ENCODE data around the gene LRCH3.

Gene LRCH3

GRCh38 chr3:197791113-197791891 is at the start of gene LRCH3:
Gene LRCH3 (plus strand): TSS chr3:197791254. CDS start chr3:197791279, 25 bp downstream.
- DNase-seq (ENCODE audit: low spot score) = peak; percentile 93

GRCh38 chr3:197742787-197743186 is 48.3 kb upstream of the LRCH3 start:
- no peak for DNase-seq (ENCODE audit: low spot score)

GRCh38 chr3:197746209-197746608 is 44.8 kb upstream of the LRCH3 start:
- no peak for DNase-seq (ENCODE audit: low spot score)

- no peak for DNase-seq (ENCODE audit: low spot score)
Observed at GRCh38 chr3:197746801-197747237, 44.2 kb upstream of the LRCH3 start.

GRCh38 chr3:197748597-197749314 is 42.3 kb upstream of the LRCH3 start:
- DNase-seq (ENCODE audit: low spot score) = no peak

GRCh38 chr3:197749315-197749600 is 41.8 kb upstream of the LRCH3 start:
- no peak for DNase-seq (ENCODE audit: low spot score)

- peak; percentile 95 for DNase-seq (ENCODE audit: low spot score)
Observed at GRCh38 chr3:197749601-197750395, 41.3 kb upstream of the LRCH3 start, which contains the start of gene FYTTD1. Gene FYTTD1 (plus strand): TSS chr3:197749883. CDS start chr3:197749972, 89 bp downstream.

GRCh38 chr3:197750396-197750831 is 40.6 kb upstream of the LRCH3 start:
- peak; percentile 79 for DNase-seq (ENCODE audit: low spot score)

GRCh38 chr3:197750858-197751737 is 40.0 kb upstream of the LRCH3 start:
- peak; percentile 66 for DNase-seq (ENCODE audit: low spot score)

GRCh38 chr3:197752107-197752506 is 38.9 kb upstream of the LRCH3 start:
- DNase-seq (ENCODE audit: low spot score) = no peak

GRCh38 chr3:197753263-197753662 is 37.8 kb upstream of the LRCH3 start:
- DNase-seq (ENCODE audit: low spot score) = no peak

GRCh38 chr3:197756704-197757103 is 34.4 kb upstream of the LRCH3 start:
- DNase-seq (ENCODE audit: low spot score) = no peak

GRCh38 chr3:197758512-197758911 is 32.5 kb upstream of the LRCH3 start:
- no peak for DNase-seq (ENCODE audit: low spot score)

- no peak for DNase-seq (ENCODE audit: low spot score)
Observed at GRCh38 chr3:197761784-197762183, 29.3 kb upstream of the LRCH3 start.

GRCh38 chr3:197775317-197775716 is 15.7 kb upstream of the LRCH3 start:
- no peak for DNase-seq (ENCODE audit: low spot score)

- no peak for DNase-seq (ENCODE audit: low spot score)
Observed at GRCh38 chr3:197782230-197782629, 8.8 kb upstream of the LRCH3 start.

- DNase-seq (ENCODE audit: low spot score) = no peak
Observed at GRCh38 chr3:197784019-197784585, 7.0 kb upstream of the LRCH3 start.

- DNase-seq (ENCODE audit: low spot score) = no peak
Observed at GRCh38 chr3:197787412-197787811, 3.6 kb upstream of the LRCH3 start.

- no peak for DNase-seq (ENCODE audit: low spot score)
Observed at GRCh38 chr3:197789309-197789708, 1.7 kb upstream of the LRCH3 start.

GRCh38 chr3:197790033-197790432 is 1.0 kb upstream of the LRCH3 start:
- DNase-seq (ENCODE audit: low spot score) = no peak
